K562 (cell line): ENCODE data around the gene CFAP92. TPM values are rescaled to one million over a fixed set of nuclear protein-coding genes. Genes with fewer than 3 reads are reported as not detected.

Experiments
- BRD4 ChIP-seq: fragments of 200-600 bp; sonication (generic); IDR thresholded peaks from 2 replicates; pipeline ENCODE4 v1.6.1; 2017; ENCODE audit warnings: inconsistent platforms
- CBX3 ChIP-seq, 2 experiments: IDR thresholded peaks; 1 replicate in 1 of 2; 2 replicates in 1 of 2; pipeline ENCODE4 v1.6.1; 2012; ENCODE audit warnings: inconsistent platforms in 2 of 2, low read length in 2 of 2, borderline replicate concordance in 1 of 2, control low read depth in 1 of 2
- CREB1 ChIP-seq, 2 experiments: sonication (generic) in 1 of 2; formaldehyde crosslinking in 1 of 2; IDR thresholded peaks; 2 replicates each; pipeline versions ENCODE4 v1.6.1 to v1.8.0; 2012 to 2022; ENCODE audit warnings: inconsistent platforms in 1 of 2, mild to moderate bottlenecking in 1 of 2, missing genetic modification reagents in 1 of 2, moderate library complexity in 1 of 2
- ETV5 ChIP-seq: sonication (generic); formaldehyde crosslinking; IDR thresholded peaks from 2 replicates; pipeline ENCODE4 v1.4.0; 2020; ENCODE audit warnings: low read depth, mild to moderate bottlenecking, missing genetic modification reagents
- GABPA ChIP-seq: fragments of 200-800 bp; sonication (Bioruptor generic); conservative IDR thresholded peaks from 2 replicates; pipeline ENCODE4 v1.6.1; 2016; ENCODE audit warnings: low read depth, missing genetic modification characterization, missing compliant biosample characterization
- HNRNPL ChIP-seq: fragments of 200-400 bp; formaldehyde crosslinking; IDR thresholded peaks from 2 replicates; pipeline ENCODE4 v1.6.1; 2017; ENCODE audit warnings: low read depth, mild to moderate bottlenecking, low read length
- KLF6 ChIP-seq: fragments of 250-450 bp; sonication (Bioruptor Pico); IDR thresholded peaks from 2 replicates; pipeline ENCODE4 v1.4.0; 2020; ENCODE audit warnings: mild to moderate bottlenecking, moderate library complexity, borderline replicate concordance
- MAZ ChIP-seq, 2 experiments: fragments of 450-650 bp in 1 of 2; sonication (generic) in 1 of 2; formaldehyde crosslinking; IDR thresholded peaks in 1 of 2; conservative IDR thresholded peaks in 1 of 2; 2 replicates each; pipeline versions ENCODE4 v1.4.0 to v1.5.0; 2020; ENCODE audit warnings: mild to moderate bottlenecking in 1 of 2, missing genetic modification reagents in 1 of 2
- NONO ChIP-seq, 2 experiments: fragments of 200-400 bp in 1 of 2; fragments of 450-650 bp in 1 of 2; formaldehyde crosslinking in 1 of 2; IDR thresholded peaks; 2 replicates each; pipeline ENCODE4 v1.6.1; 2017; ENCODE audit warnings: low read depth in 2 of 2, mild to moderate bottlenecking in 2 of 2, moderate library complexity in 2 of 2, low read length in 1 of 2
- NR3C1 ChIP-seq: sonication (generic); formaldehyde crosslinking; IDR thresholded peaks from 2 replicates; pipeline ENCODE4 v1.8.1; 2022; ENCODE audit warnings: missing genetic modification reagents
- OTX1 ChIP-seq: fragments of 450-650 bp; formaldehyde crosslinking; IDR thresholded peaks from 2 replicates; pipeline ENCODE4 v1.4.0; 2022; ENCODE audit warnings: mild to moderate bottlenecking
- PHF8 ChIP-seq: fragments of 200-600 bp; sonication (generic); IDR thresholded peaks from 2 replicates; pipeline ENCODE4 v1.6.1; 2012; ENCODE audit warnings: mixed run types, mild to moderate bottlenecking, inconsistent platforms, low read length, moderate library complexity, borderline replicate concordance
- POLR2AphosphoS5 ChIP-seq: IDR thresholded peaks from 2 replicates; pipeline ENCODE4 v1.6.1; 2011; ENCODE audit warnings: mild to moderate bottlenecking, low read depth, low read length, moderate library complexity; ENCODE audit not compliant: control insufficient read depth, insufficient read depth
- POLR2B ChIP-seq: fragments of 450-650 bp; IDR thresholded peaks from 2 replicates; pipeline ENCODE4 v1.6.1; 2018; ENCODE audit warnings: low read depth; ENCODE audit not compliant: partially characterized antibody
- POLR2G ChIP-seq: fragments of 200-400 bp; formaldehyde crosslinking; IDR thresholded peaks from 2 replicates; pipeline ENCODE4 v1.6.1; 2017; ENCODE audit warnings: low read depth, mild to moderate bottlenecking, antibody characterized with exemption, low read length, moderate library complexity
- POLR2H ChIP-seq: IDR thresholded peaks from 2 replicates; pipeline ENCODE4 v1.6.1; 2016; ENCODE audit warnings: missing genetic modification characterization, low read depth, mild to moderate bottlenecking, control low read depth, missing compliant biosample characterization, moderate library complexity
- RCOR1 ChIP-seq, 2 experiments: IDR thresholded peaks; 2 replicates each; pipeline ENCODE4 v1.6.1; 2012; ENCODE audit warnings: low read depth in 2 of 2, low read length in 2 of 2, borderline replicate concordance in 1 of 2, improper control_type of control experiment in 1 of 2
- SMAD4 ChIP-seq: fragments of 250-450 bp; sonication (Bioruptor Pico); conservative IDR thresholded peaks from 2 replicates; pipeline ENCODE4 v1.8.0; 2021; ENCODE audit warnings: inconsistent platforms, mild to moderate bottlenecking, moderate library complexity
- TFE3 ChIP-seq: fragments of 450-650 bp; formaldehyde crosslinking; IDR thresholded peaks from 2 replicates; pipeline ENCODE4 v1.4.0; 2020; ENCODE audit warnings: mild to moderate bottlenecking, mixed read lengths
- VEZF1 ChIP-seq: fragments of 200-800 bp; sonication (Bioruptor generic); IDR thresholded peaks from 2 replicates; pipeline ENCODE4 v1.6.1; 2017; ENCODE audit warnings: missing genetic modification characterization, missing compliant biosample characterization
- ZBTB33 ChIP-seq: sonication (generic); formaldehyde crosslinking; IDR thresholded peaks from 2 replicates; pipeline ENCODE4 v1.8.1; 2023; ENCODE audit warnings: mild to moderate bottlenecking, missing genetic modification reagents
- polyA plus RNA-seq, 8 experiments: library from polyadenylated mRNA; depleted of rRNA in 4 of 8; stranded (reverse) in 5 of 8; unstranded in 3 of 8; fragments of >200 nt; fragmentation: Nextera tagmentation in 2 of 8; fragmentation: Illumina TruSeq in 1 of 8; extraction: Ambion mirVana in 2 of 8; extraction: Trizol in 1 of 8; gene quantifications; 2 replicates each; pipeline versions ENCODE4 v1.2.1 to v1.2.3, GENCODE V29; 2011 to 2014; ENCODE audit warnings: inconsistent platforms in 1 of 8, missing spikeins in 1 of 8
- total RNA-seq, 7 experiments: library from RNA; depleted of rRNA in 6 of 7; stranded (reverse); fragments of >200 nt in 6 of 7; fragmentation: Illumina TruSeq in 2 of 7; extraction: Trizol in 2 of 7; gene quantifications; 2 replicates each; pipeline versions ENCODE4 v1.2.1 to v1.2.3, GENCODE V29; 2011 to 2021; ENCODE audit warnings: low replicate concordance in 1 of 7

Gene CFAP92
- total and polyA plus RNA-seq, 9 of the 15 experiments (the other 6 are each of a cell fraction or from before 2014, with no cell fraction given) = 0.06 to 0.62 (median 0.36) TPM

- TF ChIP-seq RCOR1 (IDR thresholded peaks at IDR 0.05; ENCODE audit: borderline replicate concordance in 1 of 2, low read depth in 2 of 2, low read length in 2 of 2) (0 out of 4 replicates have a peak, but pooled peaks of 1 of the 2 experiments have one; percentile 5), NR3C1 (CRISPR knock-in tag) (no peak), POLR2G (peak; percentile 83), TFE3 (no peak), VEZF1 (peak; percentile 65), ETV5 (CRISPR knock-in tag) (peak; percentile 61; the same call in 1 of the 2 replicates), MAZ (CRISPR knock-in tag; conservative IDR thresholded peaks at IDR 0.05 in 1 of 2, IDR thresholded peaks at IDR 0.05 in 1 of 2) (peak; percentile 58 to 74; a peak in 2 of 4 replicates), KLF6 (CRISPR knock-in tag) (no peak), SMAD4 (CRISPR knock-in tag) (peak; percentile 60; the same call in 1 of the 2 replicates), CBX3 (IDR thresholded peaks at IDR 0.05; ENCODE audit: borderline replicate concordance in 1 of 2, low read length in 2 of 2) (peak in 1 of 2 experiments; percentile 77; a peak in 1 of 3 replicates), ZBTB33 (CRISPR knock-in tag) (peak; percentile 72), PHF8 (peak; percentile 63; the same call in 1 of the 2 replicates), OTX1 (CRISPR knock-in tag) (no peak), GABPA (tag) (peak; percentile 77), POLR2H (no peak), CREB1 (IDR thresholded peaks at IDR 0.05) (peak; percentile 50), CREB1 (CRISPR knock-in tag; IDR thresholded peaks at IDR 0.05) (0 out of 2 replicates have a peak, but pooled peaks have one; percentile 20), POLR2AphosphoS5 (0 out of 2 replicates have a peak, but pooled peaks have one; percentile 22), NONO (IDR thresholded peaks at IDR 0.05; ENCODE audit: low read depth in 2 of 2, low read length in 1 of 2) (peak in 1 of 2 experiments; percentile 69; a peak in 1 of 4 replicates), HNRNPL (peak; percentile 65; the same call in 1 of the 2 replicates), POLR2B (peak; percentile 52), BRD4 (no peak)
Measured at GRCh38 chr3:129026728-129027543, 33.1 kb upstream of the CFAP92 start (continued).
